GM19240 (cell line): ENCODE data around the gene EPS8L3.
"Not testable (repeated sequence)": the region's sequence is repeated elsewhere in the genome, so short reads cannot be mapped to it uniquely, and the experiment has no call there.

Source experiments
- DNase-seq: peaks from one replicate; pipeline ENCODE4 v3.0.0; 2011; ENCODE audit warnings: low spot score; ENCODE audit not compliant: insufficient read length

EPS8L3 gene

GRCh38 chr1:109711593-109712320 is 52.0 kb downstream of the EPS8L3 start, which contains the start of gene GSTM5:
Gene GSTM5 (plus strand): TSS chr1:109712251. CDS start chr1:109712313, 62 bp downstream.
- not testable (repeated sequence) for DNase-seq

- DNase-seq, result not testable (repeated sequence)
Observed at GRCh38 chr1:109709822-109710221, 53.9 kb downstream of the EPS8L3 start.

GRCh38 chr1:109708949-109709348 is 54.8 kb downstream of the EPS8L3 start:
- not testable (repeated sequence) for DNase-seq

GRCh38 chr1:109705411-109705810 is 58.3 kb downstream of the EPS8L3 start:
- DNase-seq, result no peak

GRCh38 chr1:109704173-109704572 is 59.5 kb downstream of the EPS8L3 start:
- no peak for DNase-seq

GRCh38 chr1:109702940-109703339 is 60.8 kb downstream of the EPS8L3 start:
- DNase-seq, result not testable (repeated sequence)
